Body of pancreas (tissue), 4 donors: ENCODE data around the gene CCL23. TPM values are rescaled to one million over a fixed set of nuclear protein-coding genes. Genes with fewer than 3 reads are reported as not detected.

Experiments used
- ATAC-seq: fragments of 150-250 bp; one replicate; pipeline ENCODE4 v1.9.1; 2016
- DNase-seq, 4 donors: peaks; one replicate each; pipeline ENCODE4 v3.0.0-alpha.2; 2019
- H3K27ac ChIP-seq, 4 donors: fragments of 200-600 bp; sonication (generic); 1 replicate in 3 of 4; 2 replicates in 1 of 4; pipeline versions ENCODE4 v1.5.1 to v1.6.1; 2016 to 2019; ENCODE audit warnings: mild to moderate bottlenecking in 1 of 4, mixed read lengths in 1 of 4, moderate library complexity in 1 of 4
- H3K27me3 ChIP-seq, 2 donors: fragments of 200-600 bp; sonication (generic); one replicate each; pipeline ENCODE4 v1.6.0; 2016; ENCODE audit warnings: mild to moderate bottlenecking in 1 of 2
- H3K36me3 ChIP-seq, 2 donors: fragments of 200-600 bp; sonication (generic); replicated peaks in 1 of 2; 2 replicates each; pipeline ENCODE4 v1.5.1; 2016; ENCODE audit warnings: low read depth in 2 of 2; ENCODE audit not compliant: insufficient read depth in 1 of 2
- H3K4me1 ChIP-seq: fragments of 200-600 bp; sonication (generic); one replicate; pipeline ENCODE4 v1.6.0; 2016
- H3K4me3 ChIP-seq, 2 donors: fragments of 200-600 bp; sonication (generic); 1 replicate in 1 of 2; 2 replicates in 1 of 2; pipeline ENCODE4 v1.5.1; 2016 to 2019
- H3K9me3 ChIP-seq, 3 donors: fragments of 200-600 bp; sonication (generic); 1 replicate in 2 of 3; 2 replicates in 1 of 3; pipeline ENCODE4 v1.5.1; 2016
- CTCF ChIP-seq, 7 experiments: fragments of 450-650 bp in 4 of 7; fragments of 200-600 bp in 3 of 7; sonication (generic) in 3 of 7; IDR thresholded peaks; one replicate each; pipeline ENCODE4 v1.5.1; 2016 to 2019; ENCODE audit warnings: antibody characterized with exemption in 7 of 7
- POLR2A ChIP-seq, 3 donors: fragments of 450-650 bp; IDR thresholded peaks; one replicate each; pipeline ENCODE4 v1.6.1; 2016; ENCODE audit warnings: antibody characterized with exemption in 3 of 3, mild to moderate bottlenecking in 2 of 3
- WGBS, 2 donors: methylation state at CpG; one replicate each; pipeline ENCODE4 v1.1.5; 2017; 5-methylcytosine and 5-hydroxymethylcytosine counted together
- intact Hi-C: fragments of 100-400 bp; cut with DNase I; formaldehyde crosslinking; loops from one replicate; pipeline ENCODE4 v1.15.1; 2023
- total RNA-seq, 2 donors: library from RNA; depleted of rRNA; stranded (reverse); fragments of >200 nt; gene quantifications; one replicate each; pipeline ENCODE4 v1.1.0, GENCODE V29; 2016

The CCL23 gene
- total RNA-seq, 2 donors from 2014 or later: 2.6 TPM; not detected in 1

GRCh38 chr17:36008998-36009665 lies 8.6 kb downstream of the CCL23 start:
- Histone ChIP-seq H3K36me3 (no peaks in the 10 kb centered on the region), H3K4me3 (no peak overlapping the region), H3K27me3 (no peaks in the 10 kb centered on the region), H3K27ac (no peak overlapping the region), H3K9me3 (no peaks in the 10 kb centered on the region), H3K4me1 (no peaks in the 10 kb centered on the region)
- ATAC-seq: no peak
- TF ChIP-seq POLR2A (IDR thresholded peaks at IDR 0.05) (no peak), CTCF (IDR thresholded peaks at IDR 0.05) (no peak)
- intact Hi-C loops: no loop called here
- no peak for DNase-seq
- 78 to 83% methylated on average over 14 of the region's 14 CpGs for WGBS, 2 donors

- H3K27me3 ChIP-seq: no peaks in the 10 kb centered on the region
- no peaks in the 10 kb centered on the region for H3K9me3 ChIP-seq
- WGBS, 2 donors: 56 to 59% methylated on average over 4 of the region's 4 CpGs
- H3K36me3 ChIP-seq: no peaks in the 10 kb centered on the region
- H3K4me3 ChIP-seq: no peak overlapping the region
- peaks cover 11% of the 10 kb centered on the region for H3K4me1 ChIP-seq
- no peak for TF ChIP-seq CTCF (IDR thresholded peaks at IDR 0.05)
- no peak for TF ChIP-seq POLR2A (IDR thresholded peaks at IDR 0.05)
- no peak overlapping the region for H3K27ac ChIP-seq
- no peak for ATAC-seq
- no peak for DNase-seq
- intact Hi-C loops: no loop called here
Observed at GRCh38 chr17:36004594-36005108, 13.1 kb downstream of the CCL23 start.

- Histone ChIP-seq H3K36me3 (no peaks in the 10 kb centered on the region), H3K4me3 (no peak overlapping the region), H3K4me1 (peaks cover 11% of the 10 kb centered on the region), H3K9me3 (no peaks in the 10 kb centered on the region), H3K27me3 (no peaks in the 10 kb centered on the region), H3K27ac (no peak overlapping the region)
- intact Hi-C loops: no loop called here
- ATAC-seq: no peak
- DNase-seq: no peak
- TF ChIP-seq POLR2A (IDR thresholded peaks at IDR 0.05): no peak
- no peak for TF ChIP-seq CTCF (IDR thresholded peaks at IDR 0.05)
- WGBS, 2 donors: 88 to 89% methylated on average over 7 of the region's 7 CpGs
Observed at GRCh38 chr17:36002631-36003030, 15.1 kb downstream of the CCL23 start.

GRCh38 chr17:36001862-36002603 lies 15.7 kb downstream of the CCL23 start:
- peak; percentile 66 to 84 (median 82) for DNase-seq
- no peak overlapping the region for H3K4me3 ChIP-seq
- TF ChIP-seq POLR2A (IDR thresholded peaks at IDR 0.05) (no peak), CTCF (IDR thresholded peaks at IDR 0.05) (no peak)
- H3K4me1 ChIP-seq: peaks cover 11% of the 10 kb centered on the region
- H3K27me3 ChIP-seq: no peaks in the 10 kb centered on the region
- H3K36me3 ChIP-seq: no peaks in the 10 kb centered on the region
- H3K9me3 ChIP-seq: no peaks in the 10 kb centered on the region
- no peak overlapping the region for H3K27ac ChIP-seq
- ATAC-seq: peak; percentile 68
- intact Hi-C loops: no loop called here
- 51 to 52% methylated on average over 6 of the region's 6 CpGs for WGBS, 2 donors
